ENCODE data around the gene PPP6R3.

GRCh38 chr11:68509066-68509465, 48.5 kb downstream of the PPP6R3 start:
- TF ChIP-seq, protein P1, sequence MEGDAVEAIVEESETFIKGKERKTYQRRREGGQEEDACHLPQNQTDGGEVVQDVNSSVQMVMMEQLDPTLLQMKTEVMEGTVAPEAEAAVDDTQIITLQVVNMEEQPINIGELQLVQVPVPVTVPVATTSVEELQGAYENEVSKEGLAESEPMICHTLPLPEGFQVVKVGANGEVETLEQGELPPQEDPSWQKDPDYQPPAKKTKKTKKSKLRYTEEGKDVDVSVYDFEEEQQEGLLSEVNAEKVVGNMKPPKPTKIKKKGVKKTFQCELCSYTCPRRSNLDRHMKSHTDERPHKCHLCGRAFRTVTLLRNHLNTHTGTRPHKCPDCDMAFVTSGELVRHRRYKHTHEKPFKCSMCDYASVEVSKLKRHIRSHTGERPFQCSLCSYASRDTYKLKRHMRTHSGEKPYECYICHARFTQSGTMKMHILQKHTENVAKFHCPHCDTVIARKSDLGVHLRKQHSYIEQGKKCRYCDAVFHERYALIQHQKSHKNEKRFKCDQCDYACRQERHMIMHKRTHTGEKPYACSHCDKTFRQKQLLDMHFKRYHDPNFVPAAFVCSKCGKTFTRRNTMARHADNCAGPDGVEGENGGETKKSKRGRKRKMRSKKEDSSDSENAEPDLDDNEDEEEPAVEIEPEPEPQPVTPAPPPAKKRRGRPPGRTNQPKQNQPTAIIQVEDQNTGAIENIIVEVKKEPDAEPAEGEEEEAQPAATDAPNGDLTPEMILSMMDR (conservative IDR thresholded peaks at IDR 0.05), result no peak
- no peak for TF ChIP-seq EZH2 (IDR thresholded peaks at IDR 0.05; ENCODE audit: low read depth)
